Stimulated activated CD8-positive, alpha-beta memory T cell treated with anti-CD3 and anti-CD28 coated beads, Interleukin-4, amount 100 ng/mL, for 48 hours (primary cell): ENCODE results near the gene C6orf47.

ENCODE experiments used
- DNase-seq: peaks from one replicate; pipeline ENCODE4 v3.0.0-alpha.2; 2020

Gene C6orf47

DNA sequence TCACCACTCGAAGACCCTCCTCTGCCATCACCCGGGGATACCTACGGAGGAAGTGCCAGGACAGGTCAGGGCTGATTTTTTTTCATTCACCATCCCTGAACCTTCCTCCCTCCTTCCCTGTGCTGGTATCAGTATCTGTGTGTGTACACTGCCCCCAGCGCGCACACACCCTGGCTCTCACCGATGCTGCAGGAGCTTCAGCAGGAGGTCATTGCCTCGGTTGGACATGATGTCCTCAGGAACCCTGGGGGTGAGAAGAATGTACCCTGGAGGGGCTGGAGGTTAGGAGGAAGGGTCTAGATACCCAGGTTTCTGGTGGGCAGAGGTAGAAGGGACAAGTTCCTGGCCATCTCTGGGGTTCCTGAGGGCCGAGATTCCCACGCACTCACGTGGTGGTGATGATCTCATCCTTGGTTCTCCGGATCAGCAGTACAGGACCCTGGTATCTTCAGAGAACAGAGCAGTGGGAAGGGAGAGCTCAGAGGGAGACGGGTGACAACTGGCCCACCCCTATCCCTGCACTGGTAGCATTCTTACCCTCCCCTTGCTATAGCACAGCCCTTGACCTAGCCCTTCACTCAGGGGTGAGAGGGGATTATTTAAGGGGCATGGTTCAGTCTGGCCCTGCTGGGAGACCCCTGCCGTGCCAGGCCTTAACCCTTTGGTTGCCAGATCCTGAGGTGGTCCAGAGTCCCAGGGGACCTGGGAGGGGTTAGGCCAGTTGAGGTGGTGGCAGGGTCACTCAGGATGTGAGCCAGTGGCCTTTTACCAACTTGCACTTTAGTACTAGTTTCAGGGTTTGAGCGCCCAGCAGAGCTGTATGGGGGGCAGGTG lies 27.5 kb upstream of the C6orf47 start:
- no peak for DNase-seq

DNA sequence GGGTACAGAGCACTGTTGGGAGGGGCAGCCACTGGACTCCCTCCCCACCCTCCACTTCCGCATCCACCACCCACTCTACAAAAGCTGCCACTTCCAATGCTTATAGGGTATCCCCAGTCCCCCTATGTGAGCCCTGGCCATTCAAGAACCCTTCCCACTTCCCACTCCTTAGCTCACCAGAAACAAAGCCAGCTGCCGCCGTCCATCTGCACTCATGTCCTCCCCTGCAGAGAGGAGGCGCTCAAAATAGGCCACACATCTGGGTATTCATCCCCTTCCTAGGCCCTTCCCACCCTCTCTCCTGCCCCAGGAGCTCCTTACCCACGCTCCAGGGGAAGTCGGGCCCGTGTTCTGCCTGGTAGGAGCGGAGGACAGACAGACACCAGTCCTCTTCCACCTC lies 26.7 kb upstream of the C6orf47 start:
- DNase-seq: no peak

DNA sequence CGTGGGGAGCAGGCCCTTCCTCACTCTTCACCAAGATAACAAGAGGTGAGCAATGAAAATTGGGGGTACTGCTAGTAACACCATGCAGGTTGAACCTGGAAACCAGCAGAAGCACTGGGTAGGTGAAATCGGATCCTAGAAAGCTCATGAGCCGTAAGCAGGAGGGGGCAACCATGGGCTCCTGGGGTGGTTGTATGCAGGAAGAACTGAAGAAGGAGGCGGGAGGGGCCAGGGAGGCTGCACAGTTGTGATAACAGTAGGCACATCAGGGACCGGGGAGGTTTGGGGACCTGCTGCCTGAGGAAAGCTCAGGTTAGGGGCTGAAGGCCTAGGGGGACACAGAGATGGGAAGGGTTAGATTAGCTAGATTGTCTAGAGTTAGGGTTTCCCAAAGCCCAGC lies 25.9 kb upstream of the C6orf47 start:
- DNase-seq: no peak

DNA sequence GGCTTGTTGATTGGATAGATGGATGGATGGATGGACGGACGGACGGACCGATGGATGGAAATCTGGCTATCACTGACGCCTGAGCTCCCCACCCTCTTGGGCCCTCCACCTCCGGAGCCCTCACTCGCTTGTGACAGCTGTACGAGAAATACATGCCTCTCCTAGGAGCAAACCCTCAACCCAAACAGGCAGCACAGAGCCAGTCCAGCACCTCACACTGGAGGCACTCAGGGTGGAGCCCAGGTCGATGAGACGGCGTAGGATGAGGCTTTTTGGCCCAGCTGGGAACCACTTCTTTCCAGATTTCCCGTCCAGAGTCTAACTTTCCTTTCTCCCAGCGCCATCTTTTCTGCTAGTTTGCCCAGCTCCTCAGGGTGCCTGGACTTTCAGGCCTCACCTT lies 23.0 kb upstream of the C6orf47 start:
- no peak for DNase-seq

DNA sequence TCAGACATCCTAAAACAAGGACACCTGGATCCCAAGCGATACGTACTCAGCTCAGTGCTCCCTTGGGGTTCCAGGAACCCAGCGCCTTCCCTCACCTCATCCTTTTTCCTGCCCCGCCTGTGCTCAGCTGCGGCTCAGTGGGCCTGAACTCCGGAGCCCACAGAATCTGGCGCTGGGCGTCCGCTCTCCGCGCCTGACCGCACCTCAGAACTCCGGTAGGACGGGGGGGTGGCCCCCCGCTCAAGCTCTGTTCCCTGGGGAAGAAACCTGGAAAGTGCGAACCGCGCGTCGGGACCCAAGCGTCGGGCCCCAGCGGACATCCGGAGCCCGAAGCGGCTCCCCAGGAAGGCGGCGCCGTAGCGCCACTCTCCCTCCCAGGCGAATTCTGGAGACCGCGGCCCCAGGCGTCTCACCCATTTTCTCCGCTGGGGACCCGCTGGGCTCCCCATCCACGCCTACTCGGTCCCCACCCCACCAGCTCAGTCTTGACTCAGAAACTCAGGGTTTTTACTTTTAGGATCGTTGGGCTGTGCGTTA lies 20.6 kb upstream of the C6orf47 start:
- peak; percentile 69 for DNase-seq

DNA sequence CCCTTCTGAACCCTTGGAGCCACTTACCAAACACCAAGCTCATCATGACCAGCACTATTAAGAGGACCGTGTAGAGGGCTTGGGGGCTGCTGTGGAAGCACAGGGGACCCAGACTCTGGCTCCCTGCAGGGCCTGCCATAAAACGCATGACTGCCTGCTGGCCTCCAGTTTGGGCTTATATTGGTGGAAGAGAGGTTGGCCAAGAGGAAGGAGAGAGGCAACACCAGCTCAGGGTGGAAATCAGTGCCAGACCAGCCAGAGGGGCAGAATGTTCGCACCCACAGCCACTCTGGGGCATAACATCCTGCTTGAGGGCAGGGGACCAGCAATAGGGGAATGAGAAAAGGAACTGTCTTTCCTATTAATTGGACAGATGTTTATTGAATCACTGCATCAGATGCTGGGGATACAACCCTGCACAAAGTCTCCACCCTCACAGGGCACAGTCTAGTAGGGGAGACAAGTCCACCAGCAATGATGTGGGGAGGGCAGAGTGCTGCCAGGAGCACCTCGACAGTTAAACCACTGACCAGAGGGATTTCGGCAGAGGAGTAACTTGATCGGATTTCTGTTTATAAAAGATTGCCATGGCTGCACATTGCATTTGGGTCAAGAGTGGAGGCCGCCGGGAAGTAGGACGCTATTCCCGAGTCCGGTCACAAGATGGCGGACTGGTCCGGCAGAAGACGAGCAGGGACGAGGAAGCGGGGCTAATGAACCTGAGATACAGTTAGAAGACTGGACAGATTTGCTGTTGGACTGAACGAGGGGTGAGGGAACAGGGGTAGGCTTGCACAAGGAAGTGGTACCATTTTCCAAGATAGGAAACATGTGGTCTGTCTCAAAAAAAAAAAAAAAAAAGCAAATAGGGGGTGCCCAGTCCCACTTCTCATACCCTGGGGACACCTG lies 19.9 kb upstream of the C6orf47 start, which contains the start of gene LY6G5C:
Gene LY6G5C (minus strand): TSS at position 842 of the 909 bp plus-strand sequence. CDS start 694 bp downstream, at position 148.
- DNase-seq: peak; percentile 75

DNA sequence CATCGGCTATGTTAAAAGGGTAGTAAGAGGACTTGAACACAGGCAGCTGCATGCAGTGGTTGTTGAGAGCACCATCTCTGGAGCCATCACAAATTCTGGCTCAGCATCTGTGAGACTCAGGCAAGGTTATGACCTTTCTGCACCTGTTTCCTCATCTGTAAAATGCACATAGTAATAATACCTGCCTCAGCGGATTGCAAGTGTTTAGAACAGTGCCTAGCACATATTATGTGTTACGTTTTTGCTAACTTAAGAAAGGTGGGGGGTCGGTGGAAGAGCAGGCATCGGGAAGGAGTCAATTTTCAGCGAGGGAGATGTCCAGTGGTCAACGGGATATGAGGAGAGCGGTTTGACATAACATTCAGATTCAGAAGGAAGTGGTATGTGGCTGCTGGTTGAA lies 17.4 kb upstream of the C6orf47 start:
- no peak for DNase-seq

DNA sequence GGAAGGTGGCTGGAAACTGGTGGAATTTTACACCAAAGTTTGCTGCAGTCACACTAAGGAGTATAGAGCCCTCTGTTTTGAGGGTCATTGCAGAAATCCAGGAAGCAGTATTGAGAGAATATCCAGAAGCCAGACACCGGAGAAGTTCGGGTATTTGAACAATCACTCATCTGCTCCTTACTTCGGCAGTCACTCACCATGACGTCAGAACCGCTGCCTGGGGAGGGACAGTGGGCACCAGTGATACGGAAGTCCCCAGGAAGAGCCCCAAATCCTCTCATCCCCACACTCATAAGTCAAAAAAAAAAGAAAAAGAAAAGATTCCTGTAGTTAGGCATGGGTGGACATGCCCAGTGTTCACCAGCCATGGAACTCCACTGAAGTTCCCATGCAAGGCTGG lies 16.3 kb upstream of the C6orf47 start:
- no peak for DNase-seq

DNA sequence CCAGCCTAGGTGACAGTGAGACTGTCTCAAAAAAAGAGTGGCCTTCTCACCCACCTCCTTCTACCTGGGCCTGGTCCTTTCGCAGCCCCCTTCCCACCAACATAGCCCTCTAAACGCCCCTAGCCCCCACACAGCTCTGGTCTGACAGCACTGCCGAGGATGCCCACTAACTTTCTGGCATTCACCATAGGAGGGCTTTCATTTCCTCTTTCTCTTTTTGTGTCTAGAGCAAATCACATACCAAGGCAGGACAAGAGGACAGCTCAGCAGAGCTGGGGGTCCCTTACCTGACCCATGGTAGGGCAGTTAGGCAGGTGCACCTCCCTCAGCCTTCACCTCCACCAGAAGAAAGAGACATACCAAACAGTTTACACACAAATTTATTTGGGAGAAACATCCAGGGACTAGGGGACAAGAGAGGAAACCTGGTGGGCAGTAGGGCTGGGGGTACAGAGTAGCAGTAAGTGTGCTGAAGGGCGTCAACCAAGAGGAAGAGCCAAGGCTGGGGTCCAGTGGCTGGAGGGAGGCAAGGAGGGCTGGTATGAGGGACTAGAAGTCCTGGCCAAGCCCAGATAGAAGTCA lies 15.8 kb upstream of the C6orf47 start:
- DNase-seq: no peak

DNA sequence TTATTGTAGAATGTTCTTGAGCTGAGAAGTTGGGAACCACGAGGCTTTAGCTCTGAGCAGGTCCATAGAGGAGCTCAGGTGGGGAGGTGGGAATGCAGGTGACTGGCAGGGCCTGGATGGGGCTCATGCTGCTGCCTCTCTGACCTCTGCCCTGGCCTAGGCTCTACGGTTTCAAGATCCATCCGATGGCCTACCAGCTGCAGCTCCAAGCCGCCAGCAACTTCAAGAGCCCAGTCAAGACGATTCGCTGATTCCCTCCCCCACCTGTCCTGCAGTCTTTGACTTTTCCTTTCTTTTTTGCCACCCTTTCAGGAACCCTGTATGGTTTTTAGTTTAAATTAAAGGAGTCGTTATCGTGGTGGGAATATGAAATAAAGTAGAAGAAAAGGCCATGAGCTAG lies 9.1 kb upstream of the C6orf47 start, which contains the start of gene LY6G5B:
Gene LY6G5B (plus strand): TSS at position 301 of the 400 bp plus-strand sequence. CDS start 975 bp downstream, outside the sequence.
- DNase-seq: no peak

DNA sequence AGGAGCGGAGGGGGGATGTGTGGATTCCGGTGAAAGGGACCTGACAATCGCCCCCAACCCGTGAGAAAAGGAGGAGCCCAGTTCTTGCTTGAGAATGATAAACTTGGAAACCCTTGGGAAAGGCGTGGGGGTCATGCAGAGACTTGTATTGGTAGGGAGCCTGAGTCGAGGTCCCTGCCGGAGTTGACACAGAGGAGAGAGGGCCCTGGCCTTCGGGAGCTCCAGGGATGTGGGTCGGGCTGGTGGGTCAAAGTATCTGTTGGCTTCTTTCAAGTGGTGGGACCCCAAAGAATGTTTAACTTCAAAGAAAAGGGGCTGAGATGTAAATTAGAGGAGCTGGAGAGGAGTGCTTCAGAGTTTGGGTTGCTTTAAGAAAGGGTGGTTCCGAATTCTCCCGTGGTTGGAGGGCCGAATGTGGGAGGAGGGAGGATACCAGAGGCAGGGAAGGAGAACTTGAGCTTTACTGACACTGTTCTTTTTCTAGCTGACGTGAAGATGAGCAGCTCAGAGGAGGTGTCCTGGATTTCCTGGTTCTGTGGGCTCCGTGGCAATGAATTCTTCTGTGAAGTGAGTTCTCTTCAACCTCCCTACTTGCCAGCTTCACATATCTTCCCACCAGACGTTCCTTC lies 5.9 kb upstream of the C6orf47 start:
- DNase-seq: no peak

DNA sequence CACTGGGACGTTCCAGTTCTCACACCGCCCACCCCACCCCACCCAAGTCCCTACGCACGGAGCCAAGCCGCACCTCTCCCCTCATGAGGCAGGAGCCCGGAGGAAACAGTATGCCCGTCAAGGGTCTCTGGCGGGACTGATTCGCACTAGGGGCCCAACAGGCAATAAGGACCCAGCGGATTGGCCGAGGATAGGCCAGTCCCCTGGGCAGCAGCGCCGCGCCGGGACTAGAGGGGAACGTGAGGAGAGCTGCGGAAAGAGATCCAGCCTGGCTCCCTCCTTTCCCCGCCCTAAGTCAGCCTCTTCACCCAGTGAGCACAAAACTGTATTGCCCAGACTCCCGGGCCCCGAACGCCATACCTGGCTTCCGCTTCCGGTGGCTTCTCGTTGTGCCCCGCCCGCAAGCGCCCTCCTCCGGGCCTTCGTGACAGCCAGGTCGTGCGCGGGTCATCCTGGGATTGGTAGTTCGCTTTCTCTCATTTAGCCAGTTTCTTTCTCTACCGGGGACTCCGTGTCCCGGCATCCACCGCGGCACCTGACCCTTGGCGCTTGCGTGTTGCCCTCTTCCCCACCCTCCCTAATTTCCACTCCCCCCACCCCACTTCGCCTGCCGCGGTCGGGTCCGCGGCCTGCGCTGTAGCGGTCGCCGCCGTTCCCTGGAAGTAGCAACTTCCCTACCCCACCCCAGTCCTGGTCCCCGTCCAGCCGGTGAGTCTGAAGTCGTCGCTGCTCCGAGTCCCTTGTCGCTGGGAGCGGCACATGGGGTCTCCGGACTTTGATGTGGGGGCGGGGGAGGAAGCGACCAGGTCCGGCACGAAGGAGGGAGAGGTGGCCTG lies 5.1 kb upstream of the C6orf47 start, which contains the start of gene CSNK2B:
Gene CSNK2B (plus strand): TSS at position 580 of the 836 bp plus-strand sequence. CDS start 752 bp downstream, outside the sequence.
- peak; percentile 98 for DNase-seq

DNA sequence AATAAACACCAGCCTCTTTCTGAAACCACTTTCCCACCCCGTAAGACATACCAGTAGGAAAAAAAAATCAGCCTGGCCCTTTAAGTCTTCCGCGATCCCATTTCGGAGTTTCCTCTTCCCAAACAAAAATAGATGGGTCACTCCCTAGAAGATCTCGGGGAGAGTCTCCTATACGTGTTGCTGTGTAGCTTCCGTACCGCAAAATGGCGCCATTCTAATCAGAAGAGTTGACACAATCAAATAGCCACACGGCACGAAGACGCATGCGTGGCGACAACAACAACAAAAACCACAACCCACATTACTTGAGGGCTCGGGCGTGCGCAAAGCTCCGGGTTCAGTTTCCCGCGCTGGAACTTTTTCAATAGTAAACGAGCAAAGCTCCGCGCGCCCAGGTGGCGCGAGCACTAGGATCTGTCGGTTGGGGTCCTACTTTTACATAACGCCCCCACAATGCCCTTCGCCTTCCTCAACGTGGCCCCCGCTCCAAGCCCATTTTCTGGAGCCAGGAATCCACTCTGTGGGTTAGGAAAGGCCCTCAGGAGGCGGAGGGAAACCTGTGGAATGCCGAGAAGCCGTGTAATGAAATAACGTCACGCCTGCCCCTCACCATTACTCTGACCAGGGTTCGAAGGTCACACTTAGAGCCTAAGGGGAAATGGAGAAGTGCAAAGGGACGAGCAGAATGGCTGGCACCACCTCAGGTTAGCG lies 4.4 kb upstream of the C6orf47 start, which contains the start of gene GPANK1:
Gene GPANK1 (minus strand): TSS at position 208 of the 711 bp plus-strand sequence. CDS start 519 bp downstream, outside the sequence.
- peak; percentile 92 for DNase-seq

DNA sequence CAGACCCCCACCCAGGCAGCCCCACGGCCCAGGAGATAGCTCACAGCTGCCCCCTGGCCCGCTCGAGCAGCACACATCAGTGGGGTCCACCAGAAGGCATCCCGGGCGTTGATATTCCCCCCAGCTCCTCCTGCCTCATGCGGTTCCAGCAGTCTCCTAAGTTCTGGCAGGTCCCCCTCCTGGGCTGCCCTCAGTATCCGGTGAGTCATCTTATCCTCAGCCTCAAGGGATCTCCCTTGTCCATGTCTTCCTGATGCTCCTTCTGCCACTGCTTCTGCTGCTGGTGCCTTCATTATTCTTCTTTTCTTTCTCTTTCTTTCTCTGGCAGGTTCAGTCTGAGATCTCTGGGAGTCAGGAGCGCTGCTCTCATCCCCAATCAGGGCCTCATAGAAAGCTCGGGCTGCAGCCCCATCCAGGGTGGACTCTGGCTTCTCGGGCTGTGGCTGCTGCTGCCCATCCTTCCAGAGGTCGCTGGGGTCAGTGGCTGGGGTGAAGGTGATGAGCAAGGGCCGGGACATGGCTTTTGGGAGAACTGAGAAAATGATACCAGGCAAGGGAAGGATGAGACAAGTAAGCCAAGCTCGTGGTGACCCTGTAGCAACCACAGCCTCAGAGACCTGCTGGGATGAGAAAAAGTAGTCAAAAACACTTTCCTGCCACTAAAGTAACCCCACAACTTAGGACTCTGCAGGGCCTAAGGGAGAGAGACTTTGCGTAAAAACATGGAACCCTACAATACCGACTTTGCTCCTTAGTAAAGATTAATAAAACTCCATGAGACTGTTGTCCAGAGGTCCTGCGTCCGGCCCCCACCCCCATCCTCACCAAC lies 3.6 kb upstream of the C6orf47 start:
- DNase-seq: no peak

DNA sequence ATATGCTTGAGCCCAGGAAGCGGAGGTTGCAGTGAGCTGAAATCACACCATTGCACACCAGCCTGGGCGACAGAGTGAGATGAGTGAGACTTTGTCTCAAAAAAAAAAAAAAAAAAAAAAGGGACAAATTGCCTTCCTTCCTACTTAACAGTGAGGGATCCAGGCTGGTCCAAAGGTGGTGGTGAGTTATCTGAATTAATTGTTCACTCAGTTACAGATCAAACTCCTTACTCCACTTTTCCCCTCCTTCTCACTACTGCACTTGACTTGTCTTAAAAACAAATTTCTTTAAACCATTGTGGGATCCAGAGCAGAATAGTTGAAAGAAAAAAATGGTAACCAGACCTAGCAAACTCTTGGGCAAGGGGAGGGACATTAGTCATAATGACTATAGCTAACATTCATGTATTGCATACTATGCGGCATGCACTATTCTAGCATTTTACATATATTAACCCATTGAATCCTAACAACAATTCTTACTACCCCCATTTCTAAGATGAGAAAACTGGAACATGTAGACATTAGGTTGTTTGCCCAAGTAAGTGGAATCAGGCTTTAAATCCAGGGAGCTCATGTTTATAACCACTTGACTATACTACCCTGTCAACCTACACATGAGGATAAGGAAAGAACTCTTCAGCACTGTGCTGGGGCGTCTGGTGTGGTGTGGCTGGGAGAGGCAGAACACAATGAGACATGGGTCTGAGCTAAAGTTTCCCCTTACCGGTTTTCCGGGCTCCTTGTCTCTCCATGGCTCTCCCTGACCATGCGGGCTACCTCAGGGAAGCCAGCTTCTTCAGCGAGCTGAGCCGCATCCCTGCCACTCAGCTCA lies 2.8 kb upstream of the C6orf47 start:
- DNase-seq: no peak

DNA sequence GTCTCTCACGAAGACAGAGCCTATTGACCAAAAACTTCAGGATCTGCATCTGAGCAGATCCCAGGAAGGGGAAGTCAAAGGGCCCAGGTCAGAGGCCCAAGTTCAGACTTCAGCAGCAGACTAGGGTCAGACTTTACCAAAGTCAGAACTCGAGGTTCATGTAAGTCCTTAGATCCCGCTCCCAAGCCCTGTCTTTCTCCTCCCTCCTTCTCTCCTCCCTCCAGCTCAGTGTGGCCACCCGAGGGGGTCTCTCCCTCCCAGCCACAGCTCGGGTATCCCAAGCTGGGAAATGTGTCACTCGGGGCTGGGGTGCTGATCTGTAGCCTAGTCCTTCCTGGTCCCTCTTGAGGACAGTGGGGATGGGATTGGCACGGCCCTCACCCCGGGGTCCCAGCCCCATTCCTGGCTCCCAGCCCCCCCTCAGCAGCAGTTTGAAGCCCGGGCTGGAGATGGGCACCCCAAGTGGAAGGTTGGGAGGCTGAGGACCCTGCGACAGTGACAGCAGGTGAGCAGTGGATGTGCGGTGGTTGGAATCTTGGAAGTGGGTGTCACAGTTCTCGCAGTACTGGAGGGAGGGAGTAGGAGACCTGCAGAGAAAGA lies 1.6 kb upstream of the C6orf47 start:
- DNase-seq: no peak

DNA sequence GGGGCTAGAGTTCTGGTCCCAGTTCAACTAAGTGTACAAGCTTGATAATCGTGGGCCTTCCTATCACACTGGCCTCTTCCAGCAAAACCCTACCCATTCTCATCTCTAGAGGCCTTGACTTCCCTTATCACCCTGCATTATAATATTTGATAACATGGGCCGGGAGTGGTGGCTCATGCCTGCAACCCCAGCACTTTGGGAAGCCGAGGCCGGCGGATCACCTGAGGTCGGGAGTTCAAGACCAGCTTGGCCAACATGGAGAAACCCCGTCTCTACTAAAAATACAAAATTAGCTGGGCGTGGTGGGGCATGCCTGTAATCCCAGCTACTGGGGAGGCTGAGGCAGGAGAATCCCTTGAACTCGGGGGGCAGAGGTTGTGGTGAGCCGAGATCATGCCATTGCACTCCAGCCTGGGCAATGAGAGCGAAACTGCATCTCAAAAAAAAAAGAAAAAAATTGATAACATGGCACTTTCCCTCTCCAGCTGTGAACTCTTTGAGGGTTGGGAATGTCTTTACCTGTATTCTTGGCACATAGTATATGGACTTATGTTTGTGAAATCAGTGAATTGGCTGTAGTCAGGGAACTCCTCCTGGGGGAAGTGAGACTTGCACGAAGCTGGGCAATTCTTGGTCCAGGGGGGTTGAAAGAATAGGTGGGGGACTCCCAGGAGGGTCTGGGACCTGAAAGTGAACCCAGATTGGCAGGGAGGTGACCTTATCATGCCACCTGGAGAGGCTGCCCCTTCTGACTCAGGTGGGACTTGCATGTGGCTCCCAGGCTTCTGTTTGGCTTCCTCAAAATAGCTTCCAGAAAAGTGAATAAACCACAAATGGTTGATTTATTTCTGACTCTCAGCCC lies 915 bp upstream of the C6orf47 start:
- no peak for DNase-seq
